Pulmonary artery endothelial cell (primary cell): ENCODE results near the gene SCNN1B. TPM values are rescaled to one million over a fixed set of nuclear protein-coding genes. Genes with fewer than 3 reads are reported as not detected.
A peak's percentile ranks its signal among the peaks of the same experiment; 100 is the strongest.

ENCODE experiments used
- DNase-seq: peaks from one replicate; pipeline ENCODE4 v3.0.0-alpha.2; 2011; ENCODE audit warnings: low read depth, low spot score
- total RNA-seq: library from RNA; depleted of rRNA; stranded (reverse); fragments of >200 nt; gene quantifications from 2 replicates; pipeline ENCODE4 v1.2.3, GENCODE V29; 2014

Gene SCNN1B
- total RNA-seq, 1 donor from 2014 or later, result not detected

DNA sequence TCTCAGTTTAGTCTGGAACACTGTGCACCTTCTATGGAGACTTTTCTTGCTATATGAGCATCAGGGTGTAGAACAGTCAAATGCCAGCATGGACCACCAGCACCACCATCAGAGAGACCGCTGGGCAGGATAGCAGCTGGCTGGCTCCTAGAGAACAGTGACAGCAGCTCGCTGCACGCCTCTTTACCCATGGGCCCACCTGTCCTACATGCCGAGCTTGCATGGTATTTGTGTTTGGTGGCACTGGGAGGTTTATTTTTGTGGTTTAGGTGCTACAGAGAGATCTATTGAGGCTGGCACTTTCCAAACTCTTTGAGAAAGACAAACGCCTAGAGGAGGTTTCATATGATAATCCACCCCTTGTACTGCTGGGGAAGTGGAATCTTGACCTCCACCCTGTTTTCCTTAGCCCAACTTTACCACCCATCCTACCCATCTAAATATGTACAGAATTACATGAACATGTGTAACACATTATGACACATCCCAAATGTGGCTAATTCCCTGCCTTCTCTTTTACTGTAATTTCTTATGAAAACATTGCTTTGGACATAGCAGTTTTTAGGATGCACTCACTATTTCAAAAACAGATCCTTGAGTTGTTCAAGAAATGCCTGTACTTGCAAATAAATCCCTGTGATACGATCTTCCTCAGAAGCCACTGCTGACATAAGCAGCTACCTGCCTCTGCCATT is 104.6 kb downstream of the SCNN1B start:
- no peak for DNase-seq

DNA sequence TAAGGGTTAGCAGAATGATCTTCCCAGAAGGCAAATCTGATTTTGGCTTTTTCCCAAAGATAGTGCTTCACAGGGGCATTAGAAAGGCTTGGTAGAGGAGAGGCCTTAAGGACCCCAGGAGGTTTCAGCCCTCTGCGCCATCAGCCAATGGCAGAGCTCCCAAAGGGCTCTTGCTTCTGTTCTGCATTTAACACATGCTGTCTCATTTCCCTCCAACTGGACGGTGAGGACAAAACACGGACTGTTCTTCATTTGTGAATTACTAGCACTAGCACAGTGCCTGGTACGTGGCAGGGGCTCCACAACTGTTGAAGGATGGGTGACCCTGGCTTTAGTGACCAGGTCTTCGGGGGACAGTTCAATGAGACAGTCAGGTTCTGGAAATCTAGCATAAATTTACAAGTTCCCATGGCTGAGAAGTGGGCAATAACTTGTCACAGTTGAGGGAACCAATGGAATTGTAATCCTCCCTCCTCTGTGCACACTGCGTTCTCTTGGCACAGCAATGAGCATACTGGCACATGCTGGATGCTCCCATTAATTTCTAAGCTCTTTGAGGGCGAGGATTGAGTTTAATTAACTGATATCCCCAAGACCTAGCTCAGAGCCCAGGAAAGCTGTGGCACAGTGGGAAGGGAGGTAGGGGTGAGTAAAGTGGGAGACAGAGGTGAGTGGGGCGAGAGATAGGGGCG is 105.5 kb downstream of the SCNN1B start:
- DNase-seq, result no peak

DNA sequence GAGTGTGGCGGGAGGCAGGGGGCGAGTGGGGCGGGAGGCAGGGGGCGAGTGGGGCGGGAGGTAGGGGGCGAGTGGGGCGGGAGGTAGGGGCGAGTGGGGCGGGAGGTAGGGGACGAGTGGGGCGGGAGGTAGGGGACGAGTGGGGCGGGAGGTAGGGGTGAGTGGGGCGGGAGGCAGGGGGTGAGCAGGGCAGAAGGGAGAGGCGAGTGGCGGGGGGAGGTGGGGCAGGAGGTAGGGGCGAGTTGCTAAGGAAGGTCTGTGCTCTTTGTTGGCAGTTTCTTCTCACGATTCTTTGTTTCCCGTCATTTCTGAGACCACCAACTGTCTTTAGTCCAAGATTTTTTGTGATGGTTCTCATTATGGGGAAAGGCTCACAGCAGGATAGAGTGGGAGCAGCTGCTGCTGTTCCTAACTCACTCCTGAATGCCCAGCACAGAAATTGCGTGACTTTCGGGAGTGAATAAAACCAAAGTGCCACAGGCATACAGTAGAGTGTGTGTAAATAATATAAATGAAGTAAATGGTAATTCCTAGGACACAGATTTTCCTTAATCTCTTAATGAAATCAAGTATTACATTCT is 106.2 kb downstream of the SCNN1B start:
- DNase-seq, result no peak

DNA sequence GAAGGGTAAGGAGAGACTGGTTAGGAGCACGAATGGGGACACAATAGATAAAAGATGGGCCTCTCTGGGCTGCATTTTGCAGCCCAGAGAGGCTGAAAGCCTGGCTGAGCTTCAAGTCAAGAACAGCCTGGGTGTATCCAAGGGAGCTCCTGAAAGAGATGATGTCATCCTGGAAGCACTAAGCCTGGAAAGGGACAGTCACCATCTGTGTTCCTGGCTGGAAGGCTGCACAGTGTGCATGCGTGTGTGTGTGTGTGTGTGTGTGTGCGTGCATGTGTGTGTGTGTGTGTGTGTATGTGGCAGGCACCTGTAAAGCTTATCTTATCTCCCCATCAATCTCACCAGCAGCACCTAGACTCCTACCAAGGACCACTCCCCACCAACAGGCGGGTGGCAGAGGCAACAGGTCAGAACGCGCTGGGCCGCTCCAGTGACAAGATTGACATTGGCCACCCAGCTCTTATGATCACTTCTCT is 106.8 kb downstream of the SCNN1B start:
- DNase-seq, result no peak

DNA sequence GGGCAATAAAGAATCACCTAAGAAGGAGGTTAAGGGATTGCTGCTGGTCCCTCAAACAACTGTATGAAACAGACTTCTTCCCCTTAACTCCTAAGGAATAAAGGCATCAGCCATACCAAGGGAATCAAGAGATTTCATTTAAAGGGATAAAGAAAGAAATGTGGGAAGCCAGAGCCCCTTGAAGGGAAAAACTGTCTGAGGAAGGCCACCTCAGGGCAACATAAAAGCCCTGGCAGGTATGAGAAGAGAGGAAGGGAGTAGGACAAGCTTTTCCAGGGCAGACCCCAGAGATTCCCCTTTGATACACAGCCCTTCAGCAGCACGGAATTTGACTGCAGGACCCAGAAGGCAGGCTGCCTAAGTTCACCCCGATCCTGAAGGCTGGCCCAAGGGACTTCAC is 107.4 kb downstream of the SCNN1B start:
- DNase-seq, result no peak

DNA sequence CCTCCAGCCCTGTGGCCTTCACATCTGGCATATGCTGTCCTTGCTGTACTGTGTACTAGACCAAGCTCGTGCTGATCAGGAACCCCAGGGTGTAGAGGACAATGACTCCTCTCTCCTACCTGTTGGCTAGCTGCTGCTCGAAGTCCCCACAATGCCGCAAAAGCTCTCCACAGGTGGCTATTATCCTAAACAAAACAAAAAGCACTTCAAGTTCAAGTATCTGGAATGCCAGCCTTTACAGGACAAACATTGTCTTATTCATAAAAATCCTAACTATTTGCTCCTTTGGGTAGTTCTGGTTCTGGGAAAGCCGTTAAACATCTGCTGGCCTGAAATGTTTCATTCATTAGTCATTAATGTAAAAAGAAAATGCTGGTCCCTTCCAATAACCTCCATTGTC is 108.1 kb downstream of the SCNN1B start:
- no peak for DNase-seq

DNA sequence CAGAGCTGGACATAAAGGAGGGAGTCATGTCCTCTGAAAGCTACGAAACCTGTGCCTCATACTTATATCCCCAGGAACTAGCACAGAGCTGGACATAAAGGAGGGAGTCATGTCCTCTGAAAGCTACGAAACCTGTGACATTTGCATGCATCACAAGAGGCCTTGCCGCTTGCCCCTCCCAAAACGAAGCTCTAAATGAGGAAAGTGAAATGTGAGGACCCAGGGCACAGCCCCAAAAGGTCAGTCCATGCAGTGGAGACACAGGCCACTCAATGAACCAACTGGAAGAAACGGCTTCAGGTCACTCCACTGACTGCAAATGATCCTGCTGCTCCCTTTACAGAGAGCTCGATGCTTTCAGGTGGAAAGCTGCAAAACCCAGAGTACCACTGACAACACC is 112.6 kb downstream of the SCNN1B start:
- DNase-seq, result no peak

DNA sequence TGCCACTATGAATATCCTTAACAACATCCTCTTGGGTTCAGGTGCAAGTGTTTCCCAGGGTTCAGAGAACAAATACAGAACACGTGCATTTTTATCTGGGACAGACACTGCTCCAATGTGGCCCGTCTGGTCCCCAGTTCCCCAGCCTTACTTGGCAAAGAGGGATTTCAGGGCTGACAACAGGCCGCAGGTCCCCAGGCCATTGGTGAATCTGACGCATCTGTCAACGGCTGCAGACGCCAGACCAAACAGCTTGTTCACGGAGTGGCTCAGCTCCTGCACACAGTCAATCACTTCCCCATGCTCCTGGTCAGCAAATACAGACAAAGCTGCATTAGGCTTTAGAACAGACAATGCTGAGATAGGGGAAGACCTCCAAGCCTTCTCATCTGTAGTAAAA is 114.7 kb downstream of the SCNN1B start:
- DNase-seq, result no peak

DNA sequence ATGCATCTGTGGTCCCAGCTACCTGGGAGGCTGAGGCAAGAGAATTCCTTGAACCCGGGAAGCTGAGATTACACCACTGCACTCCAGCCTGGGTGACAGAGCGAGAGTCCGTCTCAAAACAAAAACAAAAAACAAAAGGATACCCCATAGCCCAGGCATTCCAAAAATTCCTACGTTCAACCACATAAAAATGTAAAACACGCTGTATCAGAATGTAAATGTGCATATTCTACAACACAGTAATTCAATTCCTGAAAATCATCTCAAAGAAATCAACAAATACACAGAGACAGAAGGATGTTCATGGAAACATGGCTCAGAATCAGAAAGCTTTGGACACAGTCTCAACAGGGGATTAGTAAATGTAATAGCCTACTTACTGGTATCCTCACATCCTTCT is 117.9 kb downstream of the SCNN1B start:
- no peak for DNase-seq

DNA sequence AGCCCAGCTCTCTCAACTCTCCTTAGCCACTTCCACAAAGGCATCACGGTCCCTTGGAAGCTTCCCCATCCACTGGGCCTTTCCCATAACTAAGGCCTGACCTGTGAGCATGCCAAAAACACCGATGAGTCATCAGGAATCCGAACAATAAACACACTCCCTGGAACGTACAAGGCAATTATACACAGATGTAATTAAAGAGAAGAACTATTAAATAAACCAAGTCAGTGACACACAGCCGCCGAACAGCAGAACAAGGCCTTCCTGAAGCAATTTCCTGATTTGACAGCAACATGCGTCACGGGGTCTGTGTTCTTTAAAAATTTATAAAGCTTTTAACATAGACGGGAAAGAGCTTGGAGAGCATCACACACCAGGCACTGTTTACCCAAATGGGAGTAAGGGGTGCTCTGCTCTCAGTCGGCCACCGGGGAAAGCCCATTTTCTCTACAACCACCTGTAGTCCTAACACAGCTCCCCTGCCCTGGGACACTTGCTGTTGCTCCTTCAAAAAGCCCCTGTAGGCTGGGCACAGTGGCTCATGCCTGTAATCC is 121.5 kb downstream of the SCNN1B start:
- DNase-seq, result peak; percentile 97

DNA sequence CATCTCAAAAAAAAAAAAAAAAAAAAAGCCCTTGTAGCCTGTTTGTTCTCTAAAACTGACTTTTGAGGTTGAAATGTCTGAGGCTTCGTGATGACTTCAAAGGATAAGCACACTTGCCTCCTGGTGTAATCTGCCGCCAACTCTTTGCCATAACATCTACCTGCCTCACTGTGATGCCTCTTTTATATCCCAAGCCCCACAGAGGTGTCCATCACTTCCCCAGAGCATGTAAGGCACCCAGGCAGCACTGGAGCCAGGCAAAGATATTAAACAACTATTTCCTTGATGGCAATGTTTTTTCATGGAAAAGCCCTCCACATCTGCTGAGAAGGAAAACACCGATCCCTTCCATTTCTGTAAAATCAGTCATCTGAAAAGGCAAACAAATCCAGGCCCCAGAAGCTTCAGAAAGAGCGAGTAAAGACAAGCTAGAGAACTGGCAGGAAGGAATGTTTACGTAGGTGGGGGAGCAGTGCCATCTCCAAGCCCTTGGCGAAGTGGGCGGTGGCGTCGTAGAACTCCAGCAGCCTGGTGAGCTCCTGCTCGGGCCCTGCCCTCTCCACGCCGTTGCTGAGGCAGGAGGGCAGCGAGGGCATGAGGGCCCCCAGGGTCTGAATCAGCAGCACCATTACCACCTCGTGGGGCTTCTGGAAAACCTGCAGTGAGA is 122.3 kb downstream of the SCNN1B start:
- DNase-seq, result no peak

DNA sequence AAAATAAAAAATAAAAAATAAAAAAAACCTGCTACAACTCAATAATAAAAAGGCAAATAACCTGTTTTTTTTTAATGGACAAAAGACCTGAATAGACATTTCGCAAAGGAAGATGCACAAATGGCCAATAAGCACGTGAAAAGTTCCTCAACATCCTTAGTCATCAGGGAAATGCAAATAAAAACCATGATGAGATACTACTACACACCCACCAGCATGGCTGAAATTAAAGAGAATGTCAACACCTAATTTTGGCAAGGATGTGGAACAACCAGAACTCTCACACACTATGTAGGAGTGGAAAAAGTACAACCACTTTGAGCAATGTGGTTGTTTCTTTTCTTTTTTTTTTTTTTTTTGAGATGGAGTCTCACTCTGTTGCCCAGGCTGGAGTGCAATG is 126.2 kb downstream of the SCNN1B start:
- no peak for DNase-seq

Other genes with a start within 250 kb of the SCNN1B start
- 12.9 and 21.3 TPM in 2 replicates for gene USP31, start 152.8 kb upstream of the SCNN1B start, total RNA-seq
- not detected in 2 replicates for gene SCNN1G, start 119.6 kb upstream of the SCNN1B start, total RNA-seq
- gene COG7, start 150.9 kb downstream of the SCNN1B start, total RNA-seq, result 10.9 and 13.4 TPM in 2 replicates
- gene GGA2, start 208.2 kb downstream of the SCNN1B start, total RNA-seq, result 27.6 and 31.0 TPM in 2 replicates